ENCODE results near the gene RABGGTA.

The RABGGTA gene

DNA sequence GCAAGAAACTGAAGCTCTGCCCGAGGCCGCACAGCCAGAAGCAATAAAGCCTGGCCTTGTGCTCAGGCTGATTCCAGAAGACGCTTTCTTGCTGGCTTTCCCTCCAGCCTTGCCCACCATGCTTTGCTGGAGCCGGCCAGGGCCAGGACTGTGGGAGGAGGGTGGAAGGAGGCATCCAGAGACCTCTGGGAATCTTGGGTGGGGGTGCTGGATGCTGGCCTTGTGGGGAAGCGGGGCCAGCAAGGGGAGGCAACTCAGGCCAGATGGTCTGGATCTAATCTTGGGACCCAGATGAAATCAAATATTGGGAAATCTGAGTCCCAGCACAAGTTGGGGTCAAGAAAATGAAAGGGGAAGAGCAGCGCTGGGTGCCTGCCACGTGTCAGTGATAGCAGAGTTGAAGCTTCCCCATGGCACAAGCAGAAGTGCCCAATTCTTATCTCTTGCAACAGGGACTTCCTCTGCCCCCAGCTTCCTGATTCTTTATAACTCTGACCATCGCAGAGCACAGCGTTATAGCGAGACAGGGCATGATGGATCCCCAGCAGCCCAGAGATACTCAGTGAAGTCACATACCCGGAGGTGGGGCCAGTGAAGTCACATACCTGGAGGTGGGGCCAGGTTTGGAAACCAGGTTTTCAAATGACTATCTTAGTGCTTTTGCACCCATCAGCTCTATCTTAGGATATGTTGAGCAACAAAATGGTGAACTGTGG is 6.4 kb upstream of the RABGGTA start:
- Histone ChIP-seq H3K4me1 (ENCODE audit: low read length) (peaks cover 51% of the 10 kb centered on the region), H3K9ac (ENCODE audit: low read length) (no peak overlapping the region), H3K4me3 (ENCODE audit: low read length) (no peak overlapping the region), H3K36me3 (replicated peaks; ENCODE audit: low read depth, low read length) (no peaks in the 10 kb centered on the region), H4K20me1 (ENCODE audit: insufficient read depth, low read length) (no peaks in the 10 kb centered on the region), H3K79me2 (ENCODE audit: low read length) (no peaks in the 10 kb centered on the region), H3K9me3 (ENCODE audit: insufficient read depth, low read length) (no peaks in the 10 kb centered on the region), H3K27me3 (ENCODE audit: low read depth, low read length) (no peaks in the 10 kb centered on the region), H2AFZ (ENCODE audit: low read depth, low read length) (no peak overlapping the region), H3K27ac (ENCODE audit: low read length) (no peak overlapping the region), H3K4me2 (ENCODE audit: low read length) (no peak overlapping the region)
- TF ChIP-seq CTCF (IDR thresholded peaks at IDR 0.05; ENCODE audit: low read depth, low read length) (no peak), EZH2phosphoT487 (IDR thresholded peaks at IDR 0.05; ENCODE audit: low read depth) (no peak)

DNA sequence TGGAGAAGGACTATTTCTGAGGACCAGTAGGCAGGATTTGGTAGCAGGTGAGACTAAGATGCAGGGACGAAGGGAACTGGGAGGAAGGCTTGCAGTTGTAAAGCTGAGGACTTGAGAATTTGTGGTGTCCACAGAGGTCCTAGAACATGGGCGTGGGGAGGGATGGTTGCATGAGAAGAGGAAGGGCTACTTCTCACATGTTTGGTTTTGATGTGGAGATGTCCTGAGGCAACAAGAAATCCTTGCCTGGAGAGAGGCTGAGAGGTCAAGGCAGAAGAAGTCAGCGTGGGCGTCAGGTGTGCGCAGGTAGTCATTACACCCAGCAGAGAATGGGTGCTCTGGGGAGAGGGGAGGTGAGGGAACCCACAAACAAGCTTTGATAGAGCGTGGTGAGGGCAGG is 5.7 kb upstream of the RABGGTA start:
- H3K4me1 ChIP-seq (ENCODE audit: low read length), result peaks cover 58% of the 10 kb centered on the region
- no peaks in the 10 kb centered on the region for H4K20me1 ChIP-seq (ENCODE audit: insufficient read depth, low read length)
- no peak overlapping the region for H3K4me2 ChIP-seq (ENCODE audit: low read length)
- no peak for TF ChIP-seq CTCF (IDR thresholded peaks at IDR 0.05; ENCODE audit: low read depth, low read length)
- no peak for TF ChIP-seq EZH2phosphoT487 (IDR thresholded peaks at IDR 0.05; ENCODE audit: low read depth)
- no peak overlapping the region for H3K9ac ChIP-seq (ENCODE audit: low read length)
- no peak overlapping the region for H2AFZ ChIP-seq (ENCODE audit: low read depth, low read length)
- no peaks in the 10 kb centered on the region for H3K27me3 ChIP-seq (ENCODE audit: low read depth, low read length)
- no peak overlapping the region for H3K27ac ChIP-seq (ENCODE audit: low read length)
- H3K36me3 ChIP-seq (replicated peaks; ENCODE audit: low read depth, low read length), result no peaks in the 10 kb centered on the region
- no peak overlapping the region for H3K4me3 ChIP-seq (ENCODE audit: low read length)
- no peaks in the 10 kb centered on the region for H3K9me3 ChIP-seq (ENCODE audit: insufficient read depth, low read length)
- H3K79me2 ChIP-seq (ENCODE audit: low read length), result no peaks in the 10 kb centered on the region

- Histone ChIP-seq H3K4me2 (ENCODE audit: low read length) (peak overlapping the region; percentile 74), H2AFZ (ENCODE audit: low read depth, low read length) (no peak overlapping the region), H3K4me1 (ENCODE audit: low read length) (peaks cover 55% of the 10 kb centered on the region), H3K79me2 (ENCODE audit: low read length) (no peaks in the 10 kb centered on the region), H3K9me3 (ENCODE audit: insufficient read depth, low read length) (no peaks in the 10 kb centered on the region), H3K4me3 (ENCODE audit: low read length) (peak overlapping the region; percentile 45), H3K27ac (ENCODE audit: low read length) (peak overlapping the region; percentile 38), H4K20me1 (ENCODE audit: insufficient read depth, low read length) (no peaks in the 10 kb centered on the region), H3K27me3 (ENCODE audit: low read depth, low read length) (no peaks in the 10 kb centered on the region), H3K36me3 (replicated peaks; ENCODE audit: low read depth, low read length) (no peaks in the 10 kb centered on the region), H3K9ac (ENCODE audit: low read length) (peak overlapping the region; percentile 10; the same call in 1 of the 2 replicates)
- TF ChIP-seq CTCF (IDR thresholded peaks at IDR 0.05; ENCODE audit: low read depth, low read length) (no peak), EZH2phosphoT487 (IDR thresholded peaks at IDR 0.05; ENCODE audit: low read depth) (no peak)
These were observed 2.7 kb upstream of the RABGGTA start for GRCh38 chr14:24274101-24274543.

DNA sequence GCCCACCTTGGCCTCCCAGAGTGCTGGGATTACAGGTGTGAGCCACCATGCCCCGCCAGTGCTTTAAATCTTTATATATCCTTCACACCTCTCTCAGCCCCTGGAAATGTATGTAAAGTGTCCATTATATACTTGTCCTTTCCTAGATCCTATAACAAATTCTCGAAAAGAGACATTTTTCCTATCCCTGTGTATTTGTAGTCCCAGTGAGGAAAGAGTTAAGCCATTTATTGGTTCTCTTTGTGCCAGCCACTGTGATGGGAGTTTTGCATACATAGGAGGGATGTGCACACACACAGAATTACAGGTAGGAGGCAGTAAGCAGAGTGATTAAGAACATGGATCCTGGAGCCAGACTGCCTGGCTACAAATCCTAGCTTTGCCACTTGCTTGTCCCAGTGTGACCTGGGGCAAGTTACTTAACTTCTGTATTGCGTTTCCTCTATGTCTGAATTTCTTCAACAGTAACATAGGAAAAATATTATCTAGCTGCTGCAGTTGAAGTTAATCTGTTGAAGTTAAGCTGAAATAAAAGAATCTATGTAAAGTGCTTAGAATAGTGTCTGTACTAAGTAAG is 2.1 kb upstream of the RABGGTA start:
- H3K4me1 ChIP-seq (ENCODE audit: low read length), result peaks cover 49% of the 10 kb centered on the region
- H3K9me3 ChIP-seq (ENCODE audit: insufficient read depth, low read length), result no peaks in the 10 kb centered on the region
- peak overlapping the region; percentile 74 for H3K4me2 ChIP-seq (ENCODE audit: low read length)
- no peaks in the 10 kb centered on the region for H3K36me3 ChIP-seq (replicated peaks; ENCODE audit: low read depth, low read length)
- H3K27me3 ChIP-seq (ENCODE audit: low read depth, low read length), result no peaks in the 10 kb centered on the region
- H3K9ac ChIP-seq (ENCODE audit: low read length), result peak overlapping the region; percentile 10; the same call in 1 of the 2 replicates
- H3K79me2 ChIP-seq (ENCODE audit: low read length), result no peaks in the 10 kb centered on the region
- TF ChIP-seq CTCF (IDR thresholded peaks at IDR 0.05; ENCODE audit: low read depth, low read length), result no peak; the same call in 1 of the 2 replicates
- no peak for TF ChIP-seq EZH2phosphoT487 (IDR thresholded peaks at IDR 0.05; ENCODE audit: low read depth)
- H2AFZ ChIP-seq (ENCODE audit: low read depth, low read length), result no peak overlapping the region
- H3K27ac ChIP-seq (ENCODE audit: low read length), result peak overlapping the region; percentile 38
- peak overlapping the region; percentile 45 for H3K4me3 ChIP-seq (ENCODE audit: low read length)
- no peaks in the 10 kb centered on the region for H4K20me1 ChIP-seq (ENCODE audit: insufficient read depth, low read length)
